DMS 273 treated with DMSO at 0.1 percent for 48 hours (cell line): Measurements from ENCODE around the gene RBM20.

Experiments
- DNase-seq: peaks from one replicate; lab custom pipeline; 2025; lab: John Stamatoyannopoulos, UW

RBM20 gene

GRCh38 chr10:110872145-110872983, 228.2 kb downstream of the RBM20 start:
- DNase-seq, result peak; percentile 80

- DNase-seq, result no peak
Observed at GRCh38 chr10:110872984-110873923, 229.1 kb downstream of the RBM20 start.

GRCh38 chr10:110873951-110874350, 229.8 kb downstream of the RBM20 start:
- DNase-seq, result no peak

GRCh38 chr10:110876000-110876399, 231.9 kb downstream of the RBM20 start:
- DNase-seq, result no peak

- no peak for DNase-seq
Observed at GRCh38 chr10:110876788-110877187, 232.7 kb downstream of the RBM20 start.

GRCh38 chr10:110880012-110880411, 235.9 kb downstream of the RBM20 start:
- DNase-seq, result no peak

- no peak for DNase-seq
Observed at GRCh38 chr10:110881247-110881646, 237.1 kb downstream of the RBM20 start.

GRCh38 chr10:110881905-110882304, 237.8 kb downstream of the RBM20 start:
- DNase-seq, result no peak

- no peak for DNase-seq
Observed at GRCh38 chr10:110883924-110884323, 239.8 kb downstream of the RBM20 start.

- DNase-seq, result no peak
Observed at GRCh38 chr10:110885932-110886674, 242.0 kb downstream of the RBM20 start.

- no peak for DNase-seq
Observed at GRCh38 chr10:110887560-110887959, 243.4 kb downstream of the RBM20 start.
